HEK293T (cell line): Measurements from ENCODE around the gene MYOF.

Experiments
- BHLHE40 ChIP-seq: fragments of 450-650 bp; IDR thresholded peaks from 2 replicates; pipeline ENCODE4 v1.6.1; 2016; ENCODE audit warnings: mild to moderate bottlenecking, moderate library complexity, borderline replicate concordance
- CTBP1 ChIP-seq: fragments of 450-650 bp; IDR thresholded peaks from 2 replicates; pipeline ENCODE4 v1.6.1; 2016; ENCODE audit warnings: borderline replicate concordance
- ELF4 ChIP-seq: fragments of 450-650 bp; IDR thresholded peaks from 2 replicates; pipeline ENCODE4 v1.6.1; 2017; ENCODE audit warnings: antibody characterized with exemption
- FOXK2 ChIP-seq: fragments of 450-650 bp; IDR thresholded peaks from 2 replicates; pipeline ENCODE4 v1.6.1; 2016; ENCODE audit warnings: mild to moderate bottlenecking
- HDGF ChIP-seq: fragments of 450-650 bp; IDR thresholded peaks from 2 replicates; pipeline ENCODE4 v1.6.1; 2017; ENCODE audit warnings: antibody characterized with exemption, borderline replicate concordance
- LEF1 ChIP-seq: fragments of 450-650 bp; IDR thresholded peaks from 2 replicates; pipeline ENCODE4 v1.6.1; 2017; ENCODE audit warnings: mild to moderate bottlenecking, borderline replicate concordance
- PKNOX1 ChIP-seq: fragments of 450-650 bp; IDR thresholded peaks from 2 replicates; pipeline ENCODE4 v1.6.1; 2016
- SP1 ChIP-seq: fragments of 450-650 bp; IDR thresholded peaks from 2 replicates; pipeline ENCODE4 v1.6.1; 2017
- SUZ12 ChIP-seq: fragments of 450-650 bp; IDR thresholded peaks from 2 replicates; pipeline ENCODE4 v1.6.1; 2016; ENCODE audit warnings: mild to moderate bottlenecking
- TARDBP ChIP-seq: fragments of 450-650 bp; IDR thresholded peaks from 2 replicates; pipeline ENCODE4 v1.6.1; 2016
- ZNF384 ChIP-seq: fragments of 450-650 bp; IDR thresholded peaks from 2 replicates; pipeline ENCODE4 v1.6.1; 2016

- TF ChIP-seq ELF4 = no peak
- TF ChIP-seq FOXK2 = no peak
- TF ChIP-seq CTBP1 = no peak
- TF ChIP-seq HDGF = no peak
- TF ChIP-seq TARDBP = no peak
- no peak for TF ChIP-seq LEF1
- no peak for TF ChIP-seq SP1
- no peak for TF ChIP-seq BHLHE40
- peak; percentile 54 for TF ChIP-seq PKNOX1
- TF ChIP-seq SUZ12 = no peak
- TF ChIP-seq ZNF384 = no peak
These were observed 41.5 kb downstream of the MYOF start for GRCh38 chr10:93440591-93441091.
